ENCODE results near the gene RFC1. TPM values are rescaled to one million over a fixed set of nuclear protein-coding genes. Genes with fewer than 3 reads are reported as not detected.

The RFC1 gene
- polyA plus RNA-seq, 3 donors: 8.7 to 15.0 (median 14.6) TPM

- Mint-ChIP-seq H3K27me3 (ENCODE audit: low read depth in 3 of 3) (peaks cover 0 to 1% (median 0%) of the 10 kb centered on the region in 3 donors), H3K4me3 (no peak overlapping the region), H3K4me1 (peaks cover 12% of the 10 kb centered on the region), H3K9me3 (no peaks in the 10 kb centered on the region), H3K36me3 (peaks cover 30 to 43% of the 10 kb centered on the region in 2 donors), H3K27ac (no peak overlapping the region)
- H3K4me2 ChIP-seq (replicated peaks; ENCODE audit: extremely low read depth, low read length, poor library complexity, severe bottlenecking): no peak overlapping the region
- H3K36me3 ChIP-seq (replicated peaks in 1 of 2; ENCODE audit: control insufficient read depth in 1 of 2, insufficient read depth in 2 of 2, low read length in 2 of 2): peaks cover 14 to 41% of the 10 kb centered on the region in 2 donors
- no peak overlapping the region for H3K9ac ChIP-seq (ENCODE audit: insufficient read depth, low read length, poor library complexity, severe bottlenecking)
- H3K9me3 ChIP-seq (replicated peaks in 1 of 2; ENCODE audit: control insufficient read depth in 1 of 2, insufficient read depth in 1 of 2, low read length in 2 of 2): no peaks in the 10 kb centered on the region
- no peaks in the 10 kb centered on the region for H4K20me1 ChIP-seq (ENCODE audit: insufficient read depth, low read length)
- no peak overlapping the region for H2AFZ ChIP-seq (ENCODE audit: insufficient read depth, low read depth, low read length, poor library complexity, severe bottlenecking)
- 83% methylated on average over 2 of the region's 4 CpGs for WGBS (ENCODE audit: insufficient coverage)
- H3K4me1 ChIP-seq (ENCODE audit: control insufficient read depth in 1 of 2, insufficient read depth in 2 of 2, low read length in 2 of 2): peaks cover 0 to 4% of the 10 kb centered on the region in 2 donors
- peaks cover 54% of the 10 kb centered on the region for H3K79me2 ChIP-seq (ENCODE audit: insufficient read depth, low read length)
- no peak overlapping the region for H3K27ac ChIP-seq (ENCODE audit: low read depth in 1 of 2, low read length in 2 of 2)
- no peaks in the 10 kb centered on the region for H3K27me3 ChIP-seq (ENCODE audit: control insufficient read depth in 2 of 2, insufficient read depth in 2 of 2, low read length in 2 of 2)
- TF ChIP-seq CTCF (IDR thresholded peaks at IDR 0.05): no peak
- no peak overlapping the region for H3K4me3 ChIP-seq (replicated peaks in 1 of 3; ENCODE audit: low read depth in 2 of 3, low read length in 3 of 3)
- DNase-seq: no peak
- intact Hi-C loops (cut with micrococcal nuclease): no loop called here
These were observed 28.3 kb downstream of the RFC1 start for GRCh38 chr4:39337841-39338240.

- Histone ChIP-seq H3K79me2 (ENCODE audit: insufficient read depth, low read length) (peaks cover 73% of the 10 kb centered on the region), H3K27me3 (ENCODE audit: control insufficient read depth in 2 of 2, insufficient read depth in 2 of 2, low read length in 2 of 2) (no peaks in the 10 kb centered on the region), H3K9ac (ENCODE audit: insufficient read depth, low read length, poor library complexity, severe bottlenecking) (no peak overlapping the region), H3K4me3 (replicated peaks in 1 of 3; ENCODE audit: low read depth in 2 of 3, low read length in 3 of 3) (no peak overlapping the region), H3K36me3 (replicated peaks in 1 of 2; ENCODE audit: control insufficient read depth in 1 of 2, insufficient read depth in 2 of 2, low read length in 2 of 2) (peaks cover 0 to 19% of the 10 kb centered on the region in 2 donors), H4K20me1 (ENCODE audit: insufficient read depth, low read length) (no peaks in the 10 kb centered on the region), H3K27ac (ENCODE audit: low read depth in 1 of 2, low read length in 2 of 2) (no peak overlapping the region), H3K9me3 (replicated peaks in 1 of 2; ENCODE audit: control insufficient read depth in 1 of 2, insufficient read depth in 1 of 2, low read length in 2 of 2) (no peaks in the 10 kb centered on the region), H3K4me2 (replicated peaks; ENCODE audit: extremely low read depth, low read length, poor library complexity, severe bottlenecking) (no peak overlapping the region), H3K4me1 (ENCODE audit: control insufficient read depth in 1 of 2, insufficient read depth in 2 of 2, low read length in 2 of 2) (peaks cover 0 to 4% of the 10 kb centered on the region in 2 donors), H2AFZ (ENCODE audit: insufficient read depth, low read depth, low read length, poor library complexity, severe bottlenecking) (no peak overlapping the region)
- no peak for TF ChIP-seq CTCF (IDR thresholded peaks at IDR 0.05)
- DNase-seq: no peak
- no CpG with 5 or more reads among the region's 4 CpGs for WGBS (ENCODE audit: insufficient coverage)
- Mint-ChIP-seq H3K4me3 (no peak overlapping the region), H3K36me3 (peaks cover 15 to 22% of the 10 kb centered on the region in 2 donors), H3K27me3 (ENCODE audit: low read depth in 3 of 3) (peaks cover 0 to 1% (median 0%) of the 10 kb centered on the region in 3 donors), H3K9me3 (no peaks in the 10 kb centered on the region), H3K4me1 (peaks cover 18% of the 10 kb centered on the region), H3K27ac (no peak overlapping the region)
- intact Hi-C loops (cut with micrococcal nuclease): no loop called here
These were observed 30.6 kb downstream of the RFC1 start for GRCh38 chr4:39335566-39335965.

All from CD14-positive monocyte (primary cell).